ENCODE results near the gene B3GNT4.

GRCh38 chr12:122158700-122159285 is 44.7 kb upstream of the B3GNT4 start:
- TF ChIP-seq, protein P1, sequence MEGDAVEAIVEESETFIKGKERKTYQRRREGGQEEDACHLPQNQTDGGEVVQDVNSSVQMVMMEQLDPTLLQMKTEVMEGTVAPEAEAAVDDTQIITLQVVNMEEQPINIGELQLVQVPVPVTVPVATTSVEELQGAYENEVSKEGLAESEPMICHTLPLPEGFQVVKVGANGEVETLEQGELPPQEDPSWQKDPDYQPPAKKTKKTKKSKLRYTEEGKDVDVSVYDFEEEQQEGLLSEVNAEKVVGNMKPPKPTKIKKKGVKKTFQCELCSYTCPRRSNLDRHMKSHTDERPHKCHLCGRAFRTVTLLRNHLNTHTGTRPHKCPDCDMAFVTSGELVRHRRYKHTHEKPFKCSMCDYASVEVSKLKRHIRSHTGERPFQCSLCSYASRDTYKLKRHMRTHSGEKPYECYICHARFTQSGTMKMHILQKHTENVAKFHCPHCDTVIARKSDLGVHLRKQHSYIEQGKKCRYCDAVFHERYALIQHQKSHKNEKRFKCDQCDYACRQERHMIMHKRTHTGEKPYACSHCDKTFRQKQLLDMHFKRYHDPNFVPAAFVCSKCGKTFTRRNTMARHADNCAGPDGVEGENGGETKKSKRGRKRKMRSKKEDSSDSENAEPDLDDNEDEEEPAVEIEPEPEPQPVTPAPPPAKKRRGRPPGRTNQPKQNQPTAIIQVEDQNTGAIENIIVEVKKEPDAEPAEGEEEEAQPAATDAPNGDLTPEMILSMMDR (IDR thresholded peaks at IDR 0.05; ENCODE audit: insufficient read depth, low read length, poor library complexity, severe bottlenecking), result no peak
- TF ChIP-seq EZH2phosphoT487 (conservative IDR thresholded peaks at IDR 0.05; ENCODE audit: low read length), result no peak
